Spleen (tissue), 11 donors: ENCODE results near the gene LPAR3. TPM values are rescaled to one million over a fixed set of nuclear protein-coding genes. Genes with fewer than 3 reads are reported as not detected.

Experiments
- DNase-seq: peaks from one replicate; pipeline ENCODE4 v3.0.0-alpha.2; 2020
- H3K27ac ChIP-seq, 8 donors: fragments of 200-600 bp; sonication (generic) in 7 of 8; 1 replicate in 4 of 8; 2 replicates in 4 of 8; pipeline versions ENCODE4 v1.5.0 to v1.8.0; 2016 to 2021; ENCODE audit warnings: inconsistent platforms in 4 of 8, mild to moderate bottlenecking in 4 of 8, moderate library complexity in 1 of 8
- H3K27me3 ChIP-seq, 7 donors: fragments of 200-600 bp; sonication (generic) in 6 of 7; replicated peaks in 1 of 7; 1 replicate in 4 of 7; 2 replicates in 3 of 7; pipeline versions ENCODE4 v1.5.0 to v1.8.0; 2016 to 2021; ENCODE audit warnings: inconsistent platforms in 3 of 7, mild to moderate bottlenecking in 1 of 7
- H3K36me3 ChIP-seq, 6 donors: fragments of 200-600 bp; sonication (generic) in 5 of 6; 1 replicate in 4 of 6; 2 replicates in 2 of 6; pipeline versions ENCODE4 v1.5.0 to v1.8.0; 2016 to 2021; ENCODE audit warnings: inconsistent platforms in 2 of 6
- H3K4me1 ChIP-seq, 6 donors: fragments of 200-600 bp; sonication (generic) in 5 of 6; 1 replicate in 3 of 6; 2 replicates in 3 of 6; pipeline versions ENCODE4 v1.5.0 to v1.8.0; 2016 to 2021; ENCODE audit warnings: inconsistent platforms in 3 of 6
- H3K4me3 ChIP-seq, 8 donors: fragments of 200-600 bp; sonication (generic) in 7 of 8; 1 replicate in 4 of 8; 2 replicates in 4 of 8; pipeline versions ENCODE4 v1.5.0 to v1.8.0; 2016 to 2021; ENCODE audit warnings: inconsistent platforms in 4 of 8, mild to moderate bottlenecking in 4 of 8, moderate library complexity in 2 of 8
- H3K9me3 ChIP-seq, 8 donors: fragments of 200-600 bp; sonication (generic) in 7 of 8; 1 replicate in 4 of 8; 2 replicates in 4 of 8; pipeline versions ENCODE4 v1.5.0 to v1.8.0; 2016 to 2021; ENCODE audit warnings: inconsistent platforms in 4 of 8
- POLR2A ChIP-seq, 3 donors: fragments of 450-650 bp; IDR thresholded peaks; one replicate each; pipeline ENCODE4 v1.5.1; 2017; ENCODE audit warnings: antibody characterized with exemption in 3 of 3, mild to moderate bottlenecking in 1 of 3
- POLR2AphosphoS5 ChIP-seq, 3 donors: sonication (generic); formaldehyde crosslinking; IDR thresholded peaks; one replicate each; pipeline ENCODE4 v1.5.1; 2017; ENCODE audit warnings: antibody characterized with exemption in 3 of 3
- WGBS, 5 donors: extraction: QIAGEN DNeasy Blood & Tissue Kit in 3 of 5; methylation state at CpG; one replicate each; pipeline versions ENCODE4 v1.1.5 to v1.1.7; 2013 to 2018; 5-methylcytosine and 5-hydroxymethylcytosine counted together
- intact Hi-C: fragments of 100-400 bp; cut with DNase I; formaldehyde crosslinking; loops from one replicate; pipeline ENCODE4 v1.15.0; 2023; ENCODE audit warnings: low total_unique reads
- polyA plus RNA-seq, 3 donors: library from polyadenylated mRNA; stranded (reverse); fragments of 200-250 nt; gene quantifications; one replicate each; pipeline ENCODE4 v1.2.1, GENCODE V29; 2013
- total RNA-seq, 7 donors: library from RNA; depleted of rRNA in 3 of 7; stranded (reverse); fragments of >200 nt in 3 of 7; fragmentation: NEBNext Ultra II Directional in 4 of 7; extraction: Animal tissue kit (Norgen Biotek cat#: 25700) in 4 of 7; gene quantifications; one replicate each; pipeline versions ENCODE4 v1.1.0 to v1.2.1, GENCODE V29; 2016 to 2021
- TF ChIP-seq, protein P1 (sequence below), 11 experiments: fragments of 200-600 bp in 7 of 11; fragments of 450-650 bp in 4 of 11; sonication (generic) in 4 of 11; IDR thresholded peaks in 8 of 11; conservative IDR thresholded peaks in 3 of 11; 1 replicate in 7 of 11; 2 replicates in 4 of 11; pipeline versions ENCODE4 v1.4.0 to v1.8.0; 2016 to 2021; ENCODE audit warnings: antibody characterized with exemption in 11 of 11, inconsistent platforms in 4 of 11, mild to moderate bottlenecking in 1 of 11
- donor health status: healthy with polysubstance abuse.
- donor health status: DM: no; HTN: no; CAD: no; lungs with moderate emphysema.
- donor health status: DM: no; HTN: no; CAD: no.
- donor health status: Bipolar disorder and iron deficiency.
- donor health status: healthy.
- donor health status: DM: no; HTN: no; CAD: no.
- donor health status: DM: yes; HTN: yes; CAD: no.

Gene LPAR3
- total and polyA plus RNA-seq, 10 donors, result 0.03 to 0.85 (median 0.31) TPM

DNA sequence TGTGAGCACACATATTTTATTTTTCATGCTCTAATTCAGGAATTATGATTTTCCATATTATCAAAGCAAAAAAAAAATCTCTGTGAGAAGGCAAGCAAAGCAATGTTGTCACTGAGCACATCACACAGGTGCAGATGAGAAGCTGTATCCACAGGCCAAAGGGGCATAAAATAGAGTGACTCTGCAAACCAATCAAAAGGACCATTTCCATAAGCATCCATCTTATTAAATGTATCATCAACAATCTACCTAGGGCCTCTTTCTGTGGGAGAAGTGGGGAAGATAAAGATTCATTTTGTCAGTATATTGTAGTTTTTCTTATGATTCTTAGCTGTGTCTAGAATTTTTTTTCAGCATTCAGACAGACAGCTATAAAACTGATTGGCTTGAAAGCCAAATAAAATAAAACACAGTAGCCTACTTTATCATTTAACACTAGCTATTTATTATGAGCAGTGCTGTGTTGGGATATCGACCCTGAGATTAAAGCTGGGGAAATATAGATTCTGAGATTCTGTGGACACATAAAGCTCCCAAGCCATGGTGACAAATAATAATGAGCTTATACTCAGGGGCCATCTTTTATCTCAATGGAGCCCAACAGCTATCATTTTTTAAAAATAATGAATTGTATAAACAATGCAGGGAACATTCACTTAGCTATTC, 90.3 kb downstream of the LPAR3 start:
- Histone ChIP-seq H3K36me3 (no peaks in the 10 kb centered on the region), H3K4me3 (no peak overlapping the region), H3K9me3 (no peaks in the 10 kb centered on the region), H3K27me3 (no peaks in the 10 kb centered on the region), H3K27ac (no peak overlapping the region), H3K4me1 (no peaks in the 10 kb centered on the region)
- TF ChIP-seq POLR2A (IDR thresholded peaks at IDR 0.05), result no peak
- TF ChIP-seq POLR2AphosphoS5 (IDR thresholded peaks at IDR 0.05), result no peak
- TF ChIP-seq, protein P1, sequence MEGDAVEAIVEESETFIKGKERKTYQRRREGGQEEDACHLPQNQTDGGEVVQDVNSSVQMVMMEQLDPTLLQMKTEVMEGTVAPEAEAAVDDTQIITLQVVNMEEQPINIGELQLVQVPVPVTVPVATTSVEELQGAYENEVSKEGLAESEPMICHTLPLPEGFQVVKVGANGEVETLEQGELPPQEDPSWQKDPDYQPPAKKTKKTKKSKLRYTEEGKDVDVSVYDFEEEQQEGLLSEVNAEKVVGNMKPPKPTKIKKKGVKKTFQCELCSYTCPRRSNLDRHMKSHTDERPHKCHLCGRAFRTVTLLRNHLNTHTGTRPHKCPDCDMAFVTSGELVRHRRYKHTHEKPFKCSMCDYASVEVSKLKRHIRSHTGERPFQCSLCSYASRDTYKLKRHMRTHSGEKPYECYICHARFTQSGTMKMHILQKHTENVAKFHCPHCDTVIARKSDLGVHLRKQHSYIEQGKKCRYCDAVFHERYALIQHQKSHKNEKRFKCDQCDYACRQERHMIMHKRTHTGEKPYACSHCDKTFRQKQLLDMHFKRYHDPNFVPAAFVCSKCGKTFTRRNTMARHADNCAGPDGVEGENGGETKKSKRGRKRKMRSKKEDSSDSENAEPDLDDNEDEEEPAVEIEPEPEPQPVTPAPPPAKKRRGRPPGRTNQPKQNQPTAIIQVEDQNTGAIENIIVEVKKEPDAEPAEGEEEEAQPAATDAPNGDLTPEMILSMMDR (IDR thresholded peaks at IDR 0.05 in 8 of 11, conservative IDR thresholded peaks at IDR 0.05 in 3 of 11), result no peak
- 82 to 91% (median 88%) methylated on average over 1 of the region's 1 CpG for WGBS, 5 donors
- intact Hi-C loops, result no loop called here
- DNase-seq, result no peak

DNA sequence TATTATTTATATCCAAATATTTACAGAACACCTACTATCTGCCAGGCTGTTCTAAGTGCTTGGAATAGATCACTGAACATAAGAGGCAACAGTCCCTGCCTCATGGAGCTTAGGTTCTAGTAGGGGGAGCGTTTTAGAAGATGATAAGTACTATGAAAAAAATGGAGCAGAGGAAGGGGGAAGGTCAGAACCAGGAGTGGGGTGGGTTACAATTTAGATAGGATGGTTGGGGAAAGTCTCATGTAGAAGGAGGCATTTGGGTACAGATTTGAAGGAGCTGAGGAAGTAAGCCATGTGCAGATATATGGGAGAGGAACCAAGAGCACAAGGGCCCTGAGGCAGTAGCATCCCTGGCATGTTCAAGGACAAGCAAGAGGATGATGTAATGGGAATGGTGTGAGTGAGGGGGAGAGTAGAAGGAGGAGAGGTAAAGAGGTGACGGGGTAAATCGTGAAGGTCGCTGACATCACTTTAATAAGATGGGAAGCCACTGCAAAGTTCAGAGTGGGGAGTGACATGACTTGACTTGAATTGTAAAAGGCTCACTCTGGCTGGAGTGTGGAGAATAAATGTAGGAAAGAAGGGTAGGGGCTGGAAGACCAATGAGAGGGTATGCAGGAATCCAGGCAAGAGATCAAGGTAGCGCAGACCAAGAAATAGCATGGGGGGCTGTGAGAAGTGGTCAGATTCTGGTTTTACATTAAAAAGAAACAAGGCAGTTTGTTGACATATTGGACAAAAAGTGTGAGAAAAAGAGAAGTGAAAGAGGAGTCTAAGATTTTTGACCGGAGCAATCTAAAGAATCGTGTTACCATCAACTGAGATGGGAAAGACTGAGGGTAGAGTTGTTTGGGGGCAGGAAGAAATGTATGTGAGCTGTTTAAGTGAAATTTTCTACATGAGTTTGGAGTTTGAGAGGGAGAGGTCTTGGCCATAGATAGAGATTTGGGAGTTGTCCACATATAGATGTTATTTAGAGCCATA, 92.6 kb downstream of the LPAR3 start:
- no peak overlapping the region for H3K4me3 ChIP-seq
- H3K27me3 ChIP-seq, result no peaks in the 10 kb centered on the region
- H3K36me3 ChIP-seq, result no peaks in the 10 kb centered on the region
- intact Hi-C loops, result no loop called here
- H3K27ac ChIP-seq, result no peak overlapping the region
- no peak for DNase-seq
- H3K4me1 ChIP-seq, result no peaks in the 10 kb centered on the region
- TF ChIP-seq, protein P1 (IDR thresholded peaks at IDR 0.05 in 8 of 11, conservative IDR thresholded peaks at IDR 0.05 in 3 of 11), result no peak
- no peak for TF ChIP-seq POLR2A (IDR thresholded peaks at IDR 0.05)
- no peak for TF ChIP-seq POLR2AphosphoS5 (IDR thresholded peaks at IDR 0.05)
- no peaks in the 10 kb centered on the region for H3K9me3 ChIP-seq
- 73 to 82% (median 78%) methylated on average over 7 of the region's 7 CpGs for WGBS, 5 donors

DNA sequence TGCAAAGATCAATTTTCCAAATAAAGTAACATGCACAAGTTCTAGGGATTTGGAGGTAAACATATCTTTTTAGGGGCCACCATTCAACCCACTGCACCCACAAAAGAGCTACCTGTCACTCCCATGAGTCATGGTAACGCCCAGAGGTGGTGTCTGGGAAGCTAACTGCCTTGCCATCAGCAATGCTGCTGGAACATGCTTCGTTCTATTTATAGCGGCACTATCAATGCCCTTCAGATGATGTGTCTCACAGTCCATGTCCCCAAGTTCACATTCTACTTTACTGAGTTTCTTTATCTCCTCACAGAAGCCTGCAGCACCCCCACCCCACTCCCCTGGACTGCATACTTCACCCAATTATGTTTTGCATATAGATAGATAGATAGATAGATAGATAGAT, 95.4 kb downstream of the LPAR3 start:
- Histone ChIP-seq H3K36me3 (no peaks in the 10 kb centered on the region), H3K27ac (no peak overlapping the region), H3K4me3 (no peak overlapping the region), H3K27me3 (no peaks in the 10 kb centered on the region), H3K9me3 (peaks cover 0 to 7% (median 3%) of the 10 kb centered on the region in 8 donors), H3K4me1 (no peaks in the 10 kb centered on the region)
- TF ChIP-seq, protein P1 (IDR thresholded peaks at IDR 0.05 in 8 of 11, conservative IDR thresholded peaks at IDR 0.05 in 3 of 11), result no peak
- TF ChIP-seq POLR2A (IDR thresholded peaks at IDR 0.05) (no peak), POLR2AphosphoS5 (IDR thresholded peaks at IDR 0.05) (no peak)
- intact Hi-C loops, result no loop called here
- DNase-seq, result no peak
- 85 to 91% (median 87%) methylated on average over 3 of the region's 3 CpGs for WGBS, 5 donors
